PFSK-1 (cell line): ENCODE measurements around the gene FAM47C.

Experiments used
- FOXP2 ChIP-seq: optimal IDR thresholded peaks from 2 replicates; pipeline ENCODE3; 2011; ENCODE audit warnings: borderline replicate concordance, control low read depth, inconsistent platforms; ENCODE audit not compliant: insufficient read depth; ENCODE audit errors: extremely low read length, extremely low read depth
- POLR2AphosphoS5 ChIP-seq: IDR thresholded peaks from 2 replicates; pipeline ENCODE4 v1.6.1; 2012; ENCODE audit warnings: low read depth, mild to moderate bottlenecking, control low read depth, low read length, moderate library complexity
- REST ChIP-seq, 2 experiments: IDR thresholded peaks; 2 replicates each; pipeline versions ENCODE4 v1.6.1 to v1.8.0; 2011 to 2012; ENCODE audit warnings: low read depth in 2 of 2, low read length in 2 of 2, control low read depth in 1 of 2, inconsistent platforms in 1 of 2, mild to moderate bottlenecking in 1 of 2, moderate library complexity in 1 of 2; ENCODE audit not compliant: insufficient read depth in 1 of 2
- SIN3A ChIP-seq: IDR thresholded peaks from 2 replicates; pipeline ENCODE4 v1.6.1; 2012; ENCODE audit warnings: mild to moderate bottlenecking, low read length, moderate library complexity, borderline replicate concordance; ENCODE audit not compliant: insufficient read depth
- TAF1 ChIP-seq: IDR thresholded peaks from 2 replicates; pipeline ENCODE4 v1.6.1; 2012; ENCODE audit warnings: low read length, control low read depth, borderline replicate concordance; ENCODE audit not compliant: insufficient read depth

FAM47C gene

GRCh38 chrX:37010496-37010895, 2.3 kb downstream of the FAM47C start:
- no peak for TF ChIP-seq REST (IDR thresholded peaks at IDR 0.05; ENCODE audit: insufficient read depth in 1 of 2, low read depth in 2 of 2, low read length in 2 of 2)
- no peak for TF ChIP-seq FOXP2
- TF ChIP-seq POLR2AphosphoS5 = no peak
- TF ChIP-seq SIN3A = no peak
- no peak for TF ChIP-seq TAF1

- TF ChIP-seq TAF1 (no peak), POLR2AphosphoS5 (no peak), FOXP2 (no peak), REST (IDR thresholded peaks at IDR 0.05; ENCODE audit: insufficient read depth in 1 of 2, low read depth in 2 of 2, low read length in 2 of 2) (no peak), SIN3A (no peak)
Observed at GRCh38 chrX:37047776-37048175, 39.6 kb downstream of the FAM47C start.

GRCh38 chrX:37060999-37061398, 52.8 kb downstream of the FAM47C start:
- TF ChIP-seq REST (IDR thresholded peaks at IDR 0.05; ENCODE audit: insufficient read depth in 1 of 2, low read depth in 2 of 2, low read length in 2 of 2) (no peak), TAF1 (no peak), POLR2AphosphoS5 (no peak), SIN3A (no peak), FOXP2 (no peak)
